ENCODE results near the gene CCDC74B. TPM values are rescaled to one million over a fixed set of nuclear protein-coding genes. Genes with fewer than 3 reads are reported as not detected.
"Not testable (repeated sequence)": the region's sequence is repeated elsewhere in the genome, so short reads cannot be mapped to it uniquely, and the experiment has no call there.

The CCDC74B gene
- total RNA-seq, 1 donor from 2014 or later: not detected

- Histone ChIP-seq H3K9me3 (ENCODE audit: control insufficient read depth in 3 of 3, low read length in 3 of 3) (no peaks in the 10 kb centered on the region), H3K4me3 (ENCODE audit: low read length in 3 of 3) (no peak overlapping the region), H3K27me3 (ENCODE audit: control insufficient read depth in 3 of 3, insufficient read depth in 3 of 3, low read length in 3 of 3) (no peaks in the 10 kb centered on the region), H3K36me3 (ENCODE audit: control insufficient read depth in 3 of 3, insufficient read depth in 3 of 3, low read length in 3 of 3) (peaks cover 0 to 4% (median 0%) of the 10 kb centered on the region in 3 donors), H3K4me1 (ENCODE audit: control insufficient read depth in 3 of 3, insufficient read depth in 3 of 3, low read length in 3 of 3) (peaks cover 7 to 17% (median 11%) of the 10 kb centered on the region in 3 donors), H3K9ac (ENCODE audit: low read depth in 1 of 3, low read length in 3 of 3) (no peak overlapping the region), H3K27ac (ENCODE audit: low read depth, low read length) (no peak overlapping the region)
Observed at GRCh38 chr2:130185436-130185835, 40.5 kb upstream of the CCDC74B start.

GRCh38 chr2:130183512-130184373, 38.8 kb upstream of the CCDC74B start:
- Histone ChIP-seq H3K9ac (ENCODE audit: low read depth in 1 of 3, low read length in 3 of 3) (peak overlapping the region in 1 of 3 donors; percentile 60), H3K4me1 (ENCODE audit: control insufficient read depth in 3 of 3, insufficient read depth in 3 of 3, low read length in 3 of 3) (peaks cover 9 to 20% (median 13%) of the 10 kb centered on the region in 3 donors), H3K9me3 (ENCODE audit: control insufficient read depth in 3 of 3, low read length in 3 of 3) (no peaks in the 10 kb centered on the region), H3K36me3 (ENCODE audit: control insufficient read depth in 3 of 3, insufficient read depth in 3 of 3, low read length in 3 of 3) (peaks cover 0 to 4% (median 0%) of the 10 kb centered on the region in 3 donors), H3K4me3 (ENCODE audit: low read length in 3 of 3) (peak overlapping the region in 1 of 3 donors; percentile 68), H3K27ac (ENCODE audit: low read depth, low read length) (no peak overlapping the region), H3K27me3 (ENCODE audit: control insufficient read depth in 3 of 3, insufficient read depth in 3 of 3, low read length in 3 of 3) (no peaks in the 10 kb centered on the region)

GRCh38 chr2:130182826-130183511, 38.1 kb upstream of the CCDC74B start:
- H3K27ac ChIP-seq (ENCODE audit: low read depth, low read length); H3K27me3 ChIP-seq (ENCODE audit: control insufficient read depth in 3 of 3, insufficient read depth in 3 of 3, low read length in 3 of 3); H3K9me3 ChIP-seq (ENCODE audit: control insufficient read depth in 3 of 3, low read length in 3 of 3); H3K36me3 ChIP-seq (ENCODE audit: control insufficient read depth in 3 of 3, insufficient read depth in 3 of 3, low read length in 3 of 3): not testable (repeated sequence)
- Histone ChIP-seq H3K4me1 (ENCODE audit: control insufficient read depth in 3 of 3, insufficient read depth in 3 of 3, low read length in 3 of 3) (peaks cover 9 to 20% (median 13%) of the 10 kb centered on the region in 3 donors), H3K9ac (ENCODE audit: low read depth in 1 of 3, low read length in 3 of 3) (peak overlapping the region; percentile 21 to 60 (median 59)), H3K4me3 (ENCODE audit: low read length in 3 of 3) (peak overlapping the region; percentile 46 to 68 (median 66))

- peak within 1 kb of the TSS; percentile 80 for H3K27ac ChIP-seq (ENCODE audit: low read depth, low read length)
- H3K9me3 ChIP-seq (ENCODE audit: control insufficient read depth in 3 of 3, low read length in 3 of 3); H3K27me3 ChIP-seq (ENCODE audit: control insufficient read depth in 3 of 3, insufficient read depth in 3 of 3, low read length in 3 of 3); H3K36me3 ChIP-seq (ENCODE audit: control insufficient read depth in 3 of 3, insufficient read depth in 3 of 3, low read length in 3 of 3): not testable (repeated sequence)
- peaks cover 9 to 20% (median 13%) of the 10 kb centered on the region in 3 donors for H3K4me1 ChIP-seq (ENCODE audit: control insufficient read depth in 3 of 3, insufficient read depth in 3 of 3, low read length in 3 of 3)
- H3K9ac ChIP-seq (ENCODE audit: low read depth in 1 of 3, low read length in 3 of 3): peak within 1 kb of the TSS; percentile 91 to 92 (median 91)
- H3K4me3 ChIP-seq (ENCODE audit: low read length in 3 of 3): peak within 1 kb of the TSS; percentile 90 to 98 (median 95)
Observed at GRCh38 chr2:130181880-130182682, 37.2 kb upstream of the CCDC74B start, which contains the start of gene MZT2B. MZT2B (plus strand) TSS chr2:130182262; CDS start chr2:130182283, 21 bp downstream.

GRCh38 chr2:130181325-130181879, 36.5 kb upstream of the CCDC74B start, which contains the start of gene SMPD4:
SMPD4 (minus strand) TSS chr2:130181602; CDS start chr2:130176592, 5,010 bp downstream.
- Histone ChIP-seq H3K36me3 (ENCODE audit: control insufficient read depth in 3 of 3, insufficient read depth in 3 of 3, low read length in 3 of 3) (peaks cover 0 to 4% (median 0%) of the 10 kb centered on the region in 3 donors), H3K4me1 (ENCODE audit: control insufficient read depth in 3 of 3, insufficient read depth in 3 of 3, low read length in 3 of 3) (peaks cover 9 to 20% (median 13%) of the 10 kb centered on the region in 3 donors), H3K9ac (ENCODE audit: low read depth in 1 of 3, low read length in 3 of 3) (peak within 1 kb of the TSS; percentile 91 to 92 (median 91)), H3K9me3 (ENCODE audit: control insufficient read depth in 3 of 3, low read length in 3 of 3) (no peaks in the 10 kb centered on the region), H3K27me3 (ENCODE audit: control insufficient read depth in 3 of 3, insufficient read depth in 3 of 3, low read length in 3 of 3) (no peaks in the 10 kb centered on the region), H3K4me3 (ENCODE audit: low read length in 3 of 3) (peak within 1 kb of the TSS; percentile 90 to 98 (median 95)), H3K27ac (ENCODE audit: low read depth, low read length) (peak within 1 kb of the TSS; percentile 80)

- not testable (repeated sequence) for H3K27me3 ChIP-seq (ENCODE audit: control insufficient read depth in 3 of 3, insufficient read depth in 3 of 3, low read length in 3 of 3); H3K9me3 ChIP-seq (ENCODE audit: control insufficient read depth in 3 of 3, low read length in 3 of 3)
Observed at GRCh38 chr2:130180404-130181324, 35.8 kb upstream of the CCDC74B start.

GRCh38 chr2:130174866-130175265, 30.0 kb upstream of the CCDC74B start:
- H3K27ac ChIP-seq (ENCODE audit: low read depth, low read length); H3K4me3 ChIP-seq (ENCODE audit: low read length in 3 of 3); H3K9me3 ChIP-seq (ENCODE audit: control insufficient read depth in 3 of 3, low read length in 3 of 3); H3K27me3 ChIP-seq (ENCODE audit: control insufficient read depth in 3 of 3, insufficient read depth in 3 of 3, low read length in 3 of 3); H3K9ac ChIP-seq (ENCODE audit: low read depth in 1 of 3, low read length in 3 of 3); H3K4me1 ChIP-seq (ENCODE audit: control insufficient read depth in 3 of 3, insufficient read depth in 3 of 3, low read length in 3 of 3): not testable (repeated sequence)
- peaks cover 22 to 37% (median 36%) of the 10 kb centered on the region in 3 donors for H3K36me3 ChIP-seq (ENCODE audit: control insufficient read depth in 3 of 3, insufficient read depth in 3 of 3, low read length in 3 of 3)

More at GRCh38 chr2:130180404-130181324, 35.8 kb upstream of the CCDC74B start:
- not testable (repeated sequence) for H3K36me3 ChIP-seq (ENCODE audit: control insufficient read depth in 3 of 3, insufficient read depth in 3 of 3, low read length in 3 of 3)
- Histone ChIP-seq H3K4me3 (ENCODE audit: low read length in 3 of 3) (peak overlapping the region; percentile 90 to 98 (median 95)), H3K9ac (ENCODE audit: low read depth in 1 of 3, low read length in 3 of 3) (peak overlapping the region; percentile 91 to 92 (median 91)), H3K27ac (ENCODE audit: low read depth, low read length) (peak overlapping the region; percentile 80), H3K4me1 (ENCODE audit: control insufficient read depth in 3 of 3, insufficient read depth in 3 of 3, low read length in 3 of 3) (peaks cover 9 to 20% (median 13%) of the 10 kb centered on the region in 3 donors)

- H3K4me1 ChIP-seq (ENCODE audit: control insufficient read depth in 3 of 3, insufficient read depth in 3 of 3, low read length in 3 of 3): no peaks in the 10 kb centered on the region
- H3K27ac ChIP-seq (ENCODE audit: low read depth, low read length): no peak overlapping the region
- H3K27me3 ChIP-seq (ENCODE audit: control insufficient read depth in 3 of 3, insufficient read depth in 3 of 3, low read length in 3 of 3): no peaks in the 10 kb centered on the region
- H3K9ac ChIP-seq (ENCODE audit: low read depth in 1 of 3, low read length in 3 of 3): no peak overlapping the region
- H3K36me3 ChIP-seq (ENCODE audit: control insufficient read depth in 3 of 3, insufficient read depth in 3 of 3, low read length in 3 of 3): peaks cover 39 to 56% (median 51%) of the 10 kb centered on the region in 3 donors
- no peaks in the 10 kb centered on the region for H3K9me3 ChIP-seq (ENCODE audit: control insufficient read depth in 3 of 3, low read length in 3 of 3)
- no peak overlapping the region for H3K4me3 ChIP-seq (ENCODE audit: low read length in 3 of 3)
Observed at GRCh38 chr2:130169896-130170295, 25.0 kb upstream of the CCDC74B start.
